Esophagus muscularis mucosa (tissue), 4 donors: ENCODE data around the gene DUSP11. TPM values are rescaled to one million over a fixed set of nuclear protein-coding genes. Genes with fewer than 3 reads are reported as not detected.

ENCODE experiments used
- DNase-seq: peaks from one replicate; pipeline ENCODE4 v3.0.0-alpha.2; 2017; ENCODE audit errors: extremely low spot score
- H3K27ac ChIP-seq, 4 donors: fragments of 200-600 bp; sonication (generic); replicated peaks in 1 of 4; 1 replicate in 3 of 4; 2 replicates in 1 of 4; pipeline ENCODE4 v1.5.1; 2016 to 2019; ENCODE audit warnings: mild to moderate bottlenecking in 1 of 4
- H3K27me3 ChIP-seq, 4 donors: fragments of 200-600 bp; sonication (generic); one replicate each; pipeline versions ENCODE4 v1.5.1 to v1.6.0; 2016 to 2019
- H3K36me3 ChIP-seq, 4 donors: fragments of 200-600 bp; sonication (generic); one replicate each; pipeline ENCODE4 v1.5.1; 2016 to 2019
- H3K4me1 ChIP-seq, 4 donors: fragments of 200-600 bp; sonication (generic); one replicate each; pipeline ENCODE4 v1.5.1; 2016 to 2019
- H3K4me3 ChIP-seq, 4 donors: fragments of 200-600 bp; sonication (generic); 1 replicate in 2 of 4; 2 replicates in 2 of 4; pipeline ENCODE4 v1.5.1; 2016 to 2019; ENCODE audit warnings: mild to moderate bottlenecking in 4 of 4, moderate library complexity in 1 of 4
- H3K9me3 ChIP-seq, 4 donors: fragments of 200-600 bp; sonication (generic); 1 replicate in 3 of 4; 2 replicates in 1 of 4; pipeline ENCODE4 v1.5.1; 2016 to 2019
- CTCF ChIP-seq, 3 experiments: fragments of 200-600 bp in 2 of 3; fragments of 450-650 bp in 1 of 3; sonication (generic) in 2 of 3; IDR thresholded peaks; one replicate each; pipeline ENCODE4 v1.5.1; 2017 to 2019; ENCODE audit warnings: antibody characterized with exemption in 3 of 3, mild to moderate bottlenecking in 2 of 3, moderate library complexity in 1 of 3
- EP300 ChIP-seq: sonication (generic); formaldehyde crosslinking; IDR thresholded peaks from one replicate; pipeline ENCODE4 v1.6.1; 2017; ENCODE audit warnings: antibody characterized with exemption
- POLR2A ChIP-seq: fragments of 450-650 bp; IDR thresholded peaks from one replicate; pipeline ENCODE4 v1.6.1; 2017; ENCODE audit warnings: antibody characterized with exemption, moderate library complexity, mild to moderate bottlenecking, low read depth
- POLR2AphosphoS5 ChIP-seq, 2 donors: sonication (generic); formaldehyde crosslinking; IDR thresholded peaks; one replicate each; pipeline ENCODE4 v1.6.1; 2017; ENCODE audit warnings: antibody characterized with exemption in 2 of 2
- WGBS: methylation state at CpG from one replicate; pipeline ENCODE4 v1.1.5; 2018; 5-methylcytosine and 5-hydroxymethylcytosine counted together
- intact Hi-C: fragments of 100-400 bp; cut with DNase I; formaldehyde crosslinking; loops from one replicate; pipeline ENCODE4 v1.15.1; 2023
- total RNA-seq, 4 donors: library from RNA; depleted of rRNA; stranded (reverse); fragments of >200 nt; gene quantifications; one replicate each; pipeline versions ENCODE4 v1.1.0 to v1.2.1, GENCODE V29; 2016

The DUSP11 gene
- total RNA-seq, 4 donors from 2014 or later = 15.2 to 22.4 (median 18.7) TPM

GRCh38 chr2:73776381-73776780, 3.5 kb downstream of the DUSP11 start:
- H3K27me3 ChIP-seq = no peaks in the 10 kb centered on the region
- intact Hi-C loops = no loop called here
- H3K4me3 ChIP-seq = no peak overlapping the region
- no peak for DNase-seq
- TF ChIP-seq POLR2A (no peak), POLR2AphosphoS5 (IDR thresholded peaks at IDR 0.05) (no peak), CTCF (IDR thresholded peaks at IDR 0.05) (no peak), EP300 (no peak)
- H3K9me3 ChIP-seq = no peaks in the 10 kb centered on the region
- no peak overlapping the region for H3K27ac ChIP-seq
- WGBS = 96% methylated on average over 4 of the region's 4 CpGs
- H3K36me3 ChIP-seq = peaks cover 8 to 63% (median 55%) of the 10 kb centered on the region in 4 donors
- H3K4me1 ChIP-seq = peaks cover 16 to 35% (median 26%) of the 10 kb centered on the region in 4 donors

- Histone ChIP-seq H3K27me3 (no peaks in the 10 kb centered on the region), H3K36me3 (peaks cover 14 to 96% (median 85%) of the 10 kb centered on the region in 4 donors), H3K9me3 (no peaks in the 10 kb centered on the region), H3K27ac (no peak overlapping the region), H3K4me3 (no peak overlapping the region), H3K4me1 (peaks cover 4 to 13% (median 9%) of the 10 kb centered on the region in 4 donors)
- intact Hi-C loops = no loop called here
- no peak for DNase-seq
- TF ChIP-seq POLR2AphosphoS5 (IDR thresholded peaks at IDR 0.05) = no peak
- no peak for TF ChIP-seq CTCF (IDR thresholded peaks at IDR 0.05)
- TF ChIP-seq POLR2A = no peak
- no peak for TF ChIP-seq EP300
These were observed 7.1 kb downstream of the DUSP11 start for GRCh38 chr2:73772819-73773218.

GRCh38 chr2:73770725-73771124, 9.2 kb downstream of the DUSP11 start:
- DNase-seq = no peak
- H3K4me3 ChIP-seq = no peak overlapping the region
- TF ChIP-seq POLR2A (no peak), EP300 (no peak), CTCF (IDR thresholded peaks at IDR 0.05) (no peak), POLR2AphosphoS5 (IDR thresholded peaks at IDR 0.05) (no peak)
- peaks cover 23 to 94% (median 82%) of the 10 kb centered on the region in 4 donors for H3K36me3 ChIP-seq
- intact Hi-C loops = no loop called here
- H3K4me1 ChIP-seq = no peaks in the 10 kb centered on the region
- H3K9me3 ChIP-seq = no peaks in the 10 kb centered on the region
- no peaks in the 10 kb centered on the region for H3K27me3 ChIP-seq
- H3K27ac ChIP-seq = no peak overlapping the region
- WGBS = 91% methylated on average over 3 of the region's 3 CpGs

- Histone ChIP-seq H3K27ac (no peak overlapping the region), H3K4me1 (no peaks in the 10 kb centered on the region), H3K9me3 (no peaks in the 10 kb centered on the region), H3K4me3 (no peak overlapping the region), H3K27me3 (no peaks in the 10 kb centered on the region), H3K36me3 (peaks cover 44 to 95% (median 81%) of the 10 kb centered on the region in 4 donors)
- whole genome bisulfite sequencing = 92% methylated on average over 4 of the region's 4 CpGs
- DNase-seq = no peak
- TF ChIP-seq EP300 (no peak), POLR2A (no peak), POLR2AphosphoS5 (IDR thresholded peaks at IDR 0.05) (no peak), CTCF (IDR thresholded peaks at IDR 0.05) (no peak)
- intact Hi-C loops = no loop called here
These were observed 12.9 kb downstream of the DUSP11 start for GRCh38 chr2:73766994-73767393.

GRCh38 chr2:73766349-73766748, 13.6 kb downstream of the DUSP11 start:
- no peak for DNase-seq
- Histone ChIP-seq H3K4me3 (no peak overlapping the region), H3K4me1 (no peaks in the 10 kb centered on the region), H3K27ac (no peak overlapping the region), H3K9me3 (no peaks in the 10 kb centered on the region), H3K36me3 (peaks cover 44 to 95% (median 81%) of the 10 kb centered on the region in 4 donors), H3K27me3 (no peaks in the 10 kb centered on the region)
- 84% methylated on average over 1 of the region's 1 CpG for WGBS
- intact Hi-C loops = no loop called here
- no peak for TF ChIP-seq EP300
- no peak for TF ChIP-seq POLR2AphosphoS5 (IDR thresholded peaks at IDR 0.05)
- no peak for TF ChIP-seq POLR2A
- TF ChIP-seq CTCF (IDR thresholded peaks at IDR 0.05) = no peak
